Measurements from ENCODE around the gene TMIGD1.

DNA sequence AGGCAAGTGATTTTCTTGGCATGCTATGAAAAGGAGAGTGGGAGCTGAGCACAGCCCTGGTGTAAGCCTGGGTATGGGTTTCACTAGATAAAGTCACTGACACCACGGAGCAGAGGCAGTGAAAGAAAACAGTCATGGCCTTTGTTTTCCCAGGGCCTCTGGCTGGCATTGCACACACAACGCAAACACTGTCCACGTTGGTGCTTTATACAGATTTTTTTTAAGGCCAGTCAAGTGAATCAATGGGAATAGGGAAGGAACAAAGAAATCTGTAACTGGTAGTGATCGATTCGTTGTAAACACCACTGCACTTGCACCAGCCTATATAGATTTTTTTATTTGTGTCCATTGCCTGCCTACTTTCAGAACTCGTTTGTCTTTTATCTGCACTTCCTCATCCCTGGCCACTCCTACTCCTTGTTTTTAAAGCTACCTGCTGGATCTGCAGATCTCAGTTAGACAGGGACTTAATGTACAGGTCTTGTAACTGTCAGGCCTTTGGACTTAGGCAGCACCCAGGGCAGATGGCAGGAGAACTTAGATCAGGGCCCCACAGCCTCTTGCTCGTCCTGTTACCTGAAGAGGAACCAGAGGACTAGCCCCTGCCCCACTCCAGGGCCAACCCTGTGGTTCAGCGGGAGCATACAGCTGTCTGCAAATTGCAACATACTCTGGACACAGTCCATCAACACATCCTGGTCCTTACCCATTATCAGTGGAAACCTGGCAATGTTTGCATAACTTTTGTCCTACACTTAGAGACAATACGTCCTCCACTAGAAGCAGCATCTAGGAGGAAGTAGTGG, 10.6 kb upstream of the TMIGD1 start:
- TF ChIP-seq SMC3 (IDR thresholded peaks at IDR 0.05; ENCODE audit: low read depth, low read length), result no peak
- TF ChIP-seq, protein P1, sequence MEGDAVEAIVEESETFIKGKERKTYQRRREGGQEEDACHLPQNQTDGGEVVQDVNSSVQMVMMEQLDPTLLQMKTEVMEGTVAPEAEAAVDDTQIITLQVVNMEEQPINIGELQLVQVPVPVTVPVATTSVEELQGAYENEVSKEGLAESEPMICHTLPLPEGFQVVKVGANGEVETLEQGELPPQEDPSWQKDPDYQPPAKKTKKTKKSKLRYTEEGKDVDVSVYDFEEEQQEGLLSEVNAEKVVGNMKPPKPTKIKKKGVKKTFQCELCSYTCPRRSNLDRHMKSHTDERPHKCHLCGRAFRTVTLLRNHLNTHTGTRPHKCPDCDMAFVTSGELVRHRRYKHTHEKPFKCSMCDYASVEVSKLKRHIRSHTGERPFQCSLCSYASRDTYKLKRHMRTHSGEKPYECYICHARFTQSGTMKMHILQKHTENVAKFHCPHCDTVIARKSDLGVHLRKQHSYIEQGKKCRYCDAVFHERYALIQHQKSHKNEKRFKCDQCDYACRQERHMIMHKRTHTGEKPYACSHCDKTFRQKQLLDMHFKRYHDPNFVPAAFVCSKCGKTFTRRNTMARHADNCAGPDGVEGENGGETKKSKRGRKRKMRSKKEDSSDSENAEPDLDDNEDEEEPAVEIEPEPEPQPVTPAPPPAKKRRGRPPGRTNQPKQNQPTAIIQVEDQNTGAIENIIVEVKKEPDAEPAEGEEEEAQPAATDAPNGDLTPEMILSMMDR (IDR thresholded peaks at IDR 0.05), result no peak
- TF ChIP-seq, protein P2, sequence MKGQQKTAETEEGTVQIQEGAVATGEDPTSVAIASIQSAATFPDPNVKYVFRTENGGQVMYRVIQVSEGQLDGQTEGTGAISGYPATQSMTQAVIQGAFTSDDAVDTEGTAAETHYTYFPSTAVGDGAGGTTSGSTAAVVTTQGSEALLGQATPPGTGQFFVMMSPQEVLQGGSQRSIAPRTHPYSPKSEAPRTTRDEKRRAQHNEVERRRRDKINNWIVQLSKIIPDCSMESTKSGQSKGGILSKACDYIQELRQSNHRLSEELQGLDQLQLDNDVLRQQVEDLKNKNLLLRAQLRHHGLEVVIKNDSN (IDR thresholded peaks at IDR 0.05; ENCODE audit: borderline replicate concordance, low read depth), result no peak
